GM21528 (cell line): ENCODE results near the gene AKAP5.

Experiments used
- ATAC-seq: cut with Tn5 transposase; IDR thresholded peaks from one replicate; pipeline ENCODE4 v1.9.1; 2021; ENCODE audit warnings: mild to moderate bottlenecking, moderate library complexity; ENCODE audit not compliant: unreplicated experiment, low FRiP score

The AKAP5 gene

GRCh38 chr14:64522591-64523355 is 57.5 kb downstream of the AKAP5 start:
- no peak for ATAC-seq
